NCI-H748 (cell line): ENCODE results near the gene VARS2.
"Not testable (repeated sequence)": the region's sequence is repeated elsewhere in the genome, so short reads cannot be mapped to it uniquely, and the experiment has no call there.

Experiments
- DNase-seq: peaks from one replicate; lab custom pipeline; 2025; ENCODE audit not compliant: unreplicated experiment; lab: John Stamatoyannopoulos, UW

The VARS2 gene

DNA sequence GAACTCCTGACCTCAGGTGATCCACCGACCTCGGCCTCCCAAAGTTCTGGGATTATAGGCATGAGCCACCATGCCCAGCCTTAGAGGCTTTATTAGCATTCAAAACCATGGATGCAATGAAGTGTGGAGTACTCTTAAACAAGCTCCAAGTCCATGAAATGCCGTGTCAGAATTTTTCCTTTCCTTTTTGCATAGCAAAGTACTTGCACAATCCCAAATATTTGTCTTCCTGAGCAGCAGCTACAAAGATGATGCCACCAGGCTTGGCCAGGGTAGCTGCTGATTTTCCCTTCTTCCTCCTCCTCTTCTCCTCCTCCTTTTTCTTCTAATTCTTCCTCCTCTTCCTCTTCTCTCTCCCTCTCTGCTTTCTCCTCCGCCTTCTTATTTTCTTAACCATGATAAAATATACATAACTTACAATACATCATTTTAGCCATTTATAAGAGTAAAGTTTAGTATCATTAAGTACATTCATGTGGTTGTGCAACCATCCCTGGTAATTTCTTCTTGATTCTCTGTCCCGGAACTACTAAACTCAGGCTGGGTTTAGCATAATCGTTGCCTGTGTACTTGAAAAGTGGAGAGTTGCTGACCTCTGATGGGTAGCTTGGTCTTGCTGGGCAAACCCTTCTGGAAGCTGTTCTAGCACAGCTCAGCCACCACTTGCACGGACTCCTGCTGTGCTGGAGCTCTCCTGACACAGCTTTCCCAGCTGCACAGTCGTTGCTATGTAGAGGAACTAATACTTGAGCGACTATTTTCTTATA lies 47.1 kb downstream of the VARS2 start:
- peak; percentile 23 for DNase-seq

DNA sequence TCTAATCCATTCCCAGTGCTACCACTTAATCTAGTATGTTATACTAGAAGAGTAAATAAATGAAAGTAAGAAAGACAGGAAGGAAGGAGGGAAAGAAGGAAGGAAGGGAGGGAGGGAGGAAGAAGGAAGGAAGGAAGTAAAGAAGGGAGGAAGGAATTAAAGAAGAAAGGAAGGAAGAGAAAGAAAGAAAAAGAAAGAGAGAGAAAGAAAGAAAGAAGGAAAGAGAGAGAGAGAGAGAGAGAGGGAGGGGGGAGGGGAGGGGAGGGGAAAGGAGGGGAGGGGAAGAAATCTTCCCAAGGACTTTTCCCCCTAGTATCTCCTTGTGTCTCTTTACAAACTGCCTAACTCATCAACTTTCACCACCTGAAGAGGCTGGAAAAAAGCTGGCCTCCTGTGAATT lies 48.7 kb downstream of the VARS2 start:
- DNase-seq = no peak

DNA sequence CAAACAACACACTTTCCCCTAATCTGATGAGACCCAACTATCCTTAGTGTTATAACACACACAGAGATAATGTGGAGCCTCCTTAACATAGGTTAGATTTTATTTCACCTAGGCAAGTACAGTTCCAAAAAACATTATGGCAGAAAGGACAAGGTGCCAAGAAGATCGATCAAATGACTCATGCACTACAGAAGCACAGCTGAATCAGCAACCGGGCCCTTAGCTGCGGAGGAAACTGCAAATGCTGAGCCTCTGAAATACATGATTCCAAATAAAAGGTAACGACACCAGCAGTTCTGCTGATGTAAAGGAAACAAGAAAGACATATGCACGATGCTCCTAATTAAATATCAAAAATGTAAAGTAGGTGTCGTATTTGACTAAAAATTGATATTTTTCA lies 49.6 kb downstream of the VARS2 start:
- DNase-seq = no peak

DNA sequence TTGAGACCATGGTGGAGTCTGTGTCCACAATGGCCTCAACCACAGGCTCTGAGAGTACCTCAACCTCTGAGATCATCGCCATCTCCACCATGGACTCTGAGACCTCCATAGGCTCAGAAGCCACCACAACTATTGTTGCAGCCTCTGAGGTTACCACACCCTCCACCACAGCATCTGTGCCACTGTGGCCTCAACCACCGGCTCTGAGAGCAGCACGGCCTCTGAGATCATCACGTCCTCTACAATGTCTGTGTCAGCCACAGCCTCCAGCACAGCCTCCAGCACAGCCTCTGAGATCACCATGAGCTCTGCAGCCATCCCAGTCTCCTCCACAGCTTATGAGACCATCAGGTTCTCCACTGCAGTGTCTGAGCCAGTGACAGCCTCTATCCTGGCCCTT lies 50.0 kb downstream of the VARS2 start:
- no peak for DNase-seq

DNA sequence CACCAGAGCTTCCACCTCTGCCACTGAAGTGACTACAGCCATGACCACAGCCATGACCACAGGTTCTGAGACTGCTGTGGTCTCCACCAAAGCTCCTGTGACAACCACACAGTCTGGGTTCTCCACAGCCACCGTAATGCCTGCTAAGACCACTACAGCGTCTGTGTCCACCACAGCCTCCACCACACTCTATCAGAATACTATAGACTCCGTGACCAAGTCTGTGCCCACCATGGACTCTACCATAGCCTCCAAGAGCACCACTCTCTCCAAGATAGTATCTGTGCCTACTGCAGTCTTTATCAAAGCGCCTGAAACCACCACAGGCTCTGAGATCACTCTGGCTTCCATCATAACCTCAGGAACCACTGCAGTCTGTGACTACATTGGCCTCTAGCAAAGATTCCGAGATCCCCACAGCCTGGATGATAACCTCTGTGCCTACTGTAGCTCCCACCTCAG lies 51.1 kb downstream of the VARS2 start:
- no peak for DNase-seq

DNA sequence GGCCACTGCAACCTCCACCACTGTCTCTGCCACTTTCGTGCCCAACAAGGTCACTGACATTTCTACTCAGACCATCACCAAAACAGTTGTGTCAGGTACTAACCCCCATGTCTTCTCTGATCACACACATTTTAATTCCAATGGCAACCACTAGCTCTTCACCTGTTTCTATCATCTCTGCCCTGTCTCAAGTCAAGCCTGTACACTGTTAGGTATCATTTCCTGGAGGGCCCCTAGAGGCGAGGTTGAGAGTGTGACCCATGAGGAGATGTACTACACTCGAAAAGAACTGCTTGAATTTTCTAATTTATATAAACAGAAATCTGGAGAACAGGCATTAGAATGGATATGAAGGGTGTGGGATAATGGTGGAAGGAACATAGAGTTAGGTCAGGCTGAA lies 52.1 kb downstream of the VARS2 start:
- DNase-seq = no peak

DNA sequence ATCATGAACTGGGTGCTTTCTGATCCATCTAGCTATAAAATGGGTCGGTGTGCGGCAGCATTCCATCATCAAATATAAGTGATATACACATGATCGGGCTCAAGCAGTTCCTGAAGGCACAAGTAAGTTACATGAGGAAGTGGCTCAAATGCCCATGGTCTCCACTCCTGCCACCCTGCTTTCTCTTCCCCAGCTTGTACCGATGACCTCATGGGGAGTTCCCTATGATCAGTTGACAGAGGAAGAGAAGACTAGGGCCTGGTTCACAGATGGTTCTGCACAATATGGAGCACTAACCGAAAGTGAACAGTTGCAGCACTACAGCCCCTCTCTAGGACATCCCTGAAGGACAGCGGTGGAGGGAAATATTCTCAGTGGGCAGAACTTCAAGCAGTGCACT lies 55.1 kb downstream of the VARS2 start:
- DNase-seq = not testable (repeated sequence)

DNA sequence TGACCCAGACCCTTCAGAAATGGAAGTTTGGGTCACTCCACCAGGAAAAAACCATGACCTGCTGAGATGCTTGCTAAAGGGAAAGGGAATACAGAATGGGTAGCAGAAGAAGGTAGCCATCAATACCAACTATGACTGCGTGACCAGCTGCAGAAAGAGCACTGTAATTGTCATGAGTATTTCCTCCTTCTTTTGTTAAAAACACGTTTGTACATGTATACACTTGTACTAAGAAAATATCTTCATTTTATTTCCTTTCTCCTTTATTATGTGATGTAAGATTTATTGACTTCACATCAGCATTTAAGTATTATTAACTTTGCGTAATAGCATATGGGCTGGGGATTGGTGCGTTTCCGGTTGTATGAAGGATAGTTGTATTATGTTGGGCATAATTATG lies 56.9 kb downstream of the VARS2 start:
- DNase-seq = peak; percentile 67

DNA sequence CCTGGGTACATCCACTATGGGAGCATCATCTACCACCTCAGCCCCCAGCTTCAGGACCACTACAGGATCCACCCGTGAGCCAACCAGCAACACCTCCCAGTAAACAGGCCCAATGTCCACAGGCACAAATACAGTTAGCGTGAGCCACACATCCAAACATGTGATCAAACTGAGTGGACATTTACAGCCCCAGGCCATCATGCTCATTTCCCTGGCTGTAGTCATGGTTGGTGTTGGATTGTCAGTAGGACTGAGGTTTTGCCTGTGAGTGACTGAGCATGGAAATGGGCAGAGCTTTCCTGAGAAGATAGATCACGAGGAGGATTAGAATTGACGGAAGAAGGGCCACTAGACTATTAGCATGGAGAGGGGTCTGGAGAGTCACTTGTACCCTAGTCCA lies 58.8 kb downstream of the VARS2 start:
- no peak for DNase-seq

DNA sequence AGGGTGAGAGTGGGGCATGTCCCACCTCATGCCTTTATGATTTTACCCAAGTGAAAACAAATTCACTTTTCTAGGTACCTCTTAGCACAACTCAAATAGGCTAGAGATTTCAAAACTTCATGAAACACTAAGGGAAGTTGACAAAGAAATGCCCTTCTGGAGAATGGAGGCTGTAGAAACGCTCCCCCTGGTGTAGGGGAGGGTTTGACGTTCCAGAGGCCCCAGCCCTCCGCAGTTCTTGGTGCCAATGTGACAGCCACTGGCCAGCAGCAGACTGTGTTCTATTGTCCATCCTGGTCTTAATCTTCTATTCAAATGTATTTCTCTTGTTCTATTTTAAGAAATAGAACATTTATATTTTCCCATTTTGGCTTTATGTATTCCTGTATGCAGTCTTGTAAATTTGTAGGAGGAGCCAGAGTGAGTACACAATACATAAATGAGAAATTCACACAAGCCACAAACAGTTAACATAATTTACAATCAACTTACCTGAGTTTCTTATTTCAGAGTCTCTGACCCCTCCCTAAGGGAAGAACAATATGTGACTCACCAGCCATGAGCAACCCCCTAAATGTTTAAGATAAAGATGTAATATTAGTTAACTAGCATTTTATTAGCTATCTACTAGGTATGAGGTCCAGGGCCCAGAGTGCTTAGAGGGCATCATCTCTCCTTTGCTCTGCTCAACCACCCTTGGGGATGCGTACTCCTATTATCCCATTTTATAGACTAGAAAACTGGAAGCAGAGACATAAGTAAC lies 60.6 kb downstream of the VARS2 start:
- no peak for DNase-seq
